Mesenchymal stem cell (in vitro differentiated cells and primary cell): Measurements from ENCODE around the gene ICA1.
"Not testable (repeated sequence)": the region's sequence is repeated elsewhere in the genome, so short reads cannot be mapped to it uniquely, and the experiment has no call there.

Source experiments
- DNase-seq: peaks from one replicate; pipeline ENCODE4 v3.0.0-alpha.2; 2013
- H2AFZ ChIP-seq: one replicate; pipeline ENCODE4 v1.6.1; 2013; ENCODE audit warnings: low read depth, mild to moderate bottlenecking, control low read depth, inconsistent platforms, low read length, moderate library complexity
- H2AK5ac ChIP-seq: 2 replicates; pipeline ENCODE4 v1.6.1; 2013; ENCODE audit warnings: low read length, moderate library complexity, mild to moderate bottlenecking, inconsistent platforms; ENCODE audit not compliant: severe bottlenecking
- H2BK120ac ChIP-seq: one replicate; pipeline ENCODE4 v1.6.1; 2013; ENCODE audit warnings: low read depth, mild to moderate bottlenecking, inconsistent platforms, low read length, moderate library complexity
- H2BK12ac ChIP-seq, 2 experiments: one replicate each; pipeline ENCODE4 v1.6.1; 2013; ENCODE audit warnings: inconsistent platforms in 2 of 2, low read length in 2 of 2, mild to moderate bottlenecking in 2 of 2, moderate library complexity in 2 of 2, control low read depth in 1 of 2
- H2BK15ac ChIP-seq: one replicate; pipeline ENCODE4 v1.6.1; 2013; ENCODE audit warnings: mild to moderate bottlenecking, low read depth, inconsistent platforms; ENCODE audit not compliant: poor library complexity, severe bottlenecking
- H2BK5ac ChIP-seq: 2 replicates; pipeline ENCODE4 v1.6.1; 2013; ENCODE audit warnings: low read depth, mild to moderate bottlenecking, low read length, control low read depth, inconsistent platforms; ENCODE audit not compliant: poor library complexity, severe bottlenecking
- H3K14ac ChIP-seq, 2 experiments: one replicate each; pipeline ENCODE4 v1.6.1; 2013; ENCODE audit warnings: inconsistent platforms in 2 of 2, low read length in 2 of 2, control low read depth in 1 of 2, mild to moderate bottlenecking in 1 of 2, moderate library complexity in 1 of 2
- H3K18ac ChIP-seq, 2 experiments: one replicate each; pipeline ENCODE4 v1.6.1; 2013; ENCODE audit warnings: inconsistent platforms in 2 of 2, low read length in 2 of 2, control low read depth in 1 of 2, low read depth in 1 of 2, mild to moderate bottlenecking in 1 of 2
- H3K23ac ChIP-seq, 2 experiments: one replicate each; pipeline ENCODE4 v1.6.1; 2013; ENCODE audit warnings: inconsistent platforms in 2 of 2, low read length in 2 of 2, mild to moderate bottlenecking in 2 of 2, moderate library complexity in 2 of 2, control low read depth in 1 of 2
- H3K27ac ChIP-seq: 2 replicates; pipeline ENCODE4 v1.5.1; 2013; ENCODE audit warnings: mild to moderate bottlenecking, moderate library complexity, low read length, control low read depth, inconsistent platforms; ENCODE audit not compliant: poor library complexity, severe bottlenecking
- H3K27me3 ChIP-seq, 2 experiments: 2 replicates each; pipeline versions ENCODE4 v1.6.1 to v1.7.0; 2013; ENCODE audit warnings: low read length in 2 of 2, mild to moderate bottlenecking in 2 of 2, moderate library complexity in 2 of 2, control low read depth in 1 of 2, inconsistent platforms in 1 of 2; ENCODE audit not compliant: control insufficient read depth in 1 of 2, insufficient read depth in 1 of 2
- H3K36me3 ChIP-seq, 2 experiments: 2 replicates each; pipeline versions ENCODE4 v1.6.1 to v1.7.0; 2013; ENCODE audit warnings: low read length in 2 of 2, control low read depth in 1 of 2, inconsistent platforms in 1 of 2, low read depth in 1 of 2, mild to moderate bottlenecking in 1 of 2; ENCODE audit not compliant: insufficient read depth in 2 of 2, control insufficient read depth in 1 of 2
- H3K4ac ChIP-seq, 2 experiments: one replicate each; pipeline ENCODE4 v1.6.1; 2013; ENCODE audit warnings: inconsistent platforms in 2 of 2, low read length in 2 of 2, mild to moderate bottlenecking in 2 of 2, moderate library complexity in 2 of 2, control low read depth in 1 of 2, low read depth in 1 of 2
- H3K4me1 ChIP-seq: 2 replicates; pipeline ENCODE4 v1.6.1; 2013; ENCODE audit warnings: low read depth, low read length, control low read depth; ENCODE audit not compliant: control insufficient read depth, insufficient read depth
- H3K4me2 ChIP-seq: 2 replicates; pipeline ENCODE4 v1.6.1; 2013; ENCODE audit warnings: low read length, mild to moderate bottlenecking, inconsistent platforms; ENCODE audit not compliant: poor library complexity, severe bottlenecking
- H3K4me3 ChIP-seq, 2 experiments: 2 replicates each; pipeline versions ENCODE4 v1.5.1 to v1.7.0; 2013; ENCODE audit warnings: low read length in 2 of 2, mild to moderate bottlenecking in 2 of 2, control low read depth in 1 of 2, low read depth in 1 of 2; ENCODE audit not compliant: insufficient read depth in 1 of 2
- H3K79me1 ChIP-seq: replicated peaks from 2 replicates; pipeline ENCODE4 v1.6.1; 2013; ENCODE audit warnings: mild to moderate bottlenecking, control low read depth, low read length, inconsistent platforms; ENCODE audit not compliant: poor library complexity, severe bottlenecking
- H3K9ac ChIP-seq: 2 replicates; pipeline ENCODE4 v1.7.0; 2013; ENCODE audit warnings: mild to moderate bottlenecking, low read length, moderate library complexity
- H3K9me3 ChIP-seq: 2 replicates; pipeline ENCODE4 v1.7.0; 2013; ENCODE audit warnings: mild to moderate bottlenecking, low read length; ENCODE audit not compliant: control insufficient read depth
- H4K8ac ChIP-seq: one replicate; pipeline ENCODE4 v1.6.1; 2013; ENCODE audit warnings: inconsistent platforms, mild to moderate bottlenecking, low read length, moderate library complexity
- H4K91ac ChIP-seq: one replicate; pipeline ENCODE4 v1.6.1; 2013; ENCODE audit warnings: mild to moderate bottlenecking, low read length, inconsistent platforms
- WGBS: methylation state at CpG from one replicate; pipeline ENCODE4 v1.1.7; 2013; ENCODE audit warnings: mixed read lengths; 5-methylcytosine and 5-hydroxymethylcytosine counted together

ICA1 gene

GRCh38 chr7:8103282-8103681 is 158.7 kb downstream of the ICA1 start:
- WGBS = 86% methylated on average over 9 of the region's 9 CpGs
- no peak overlapping the region for H3K4me3 ChIP-seq

GRCh38 chr7:8101292-8101691 is 160.7 kb downstream of the ICA1 start:
- H2BK5ac ChIP-seq, H3K18ac ChIP-seq, H3K36me3 ChIP-seq, H3K14ac ChIP-seq, H2AK5ac ChIP-seq, H3K9me3 ChIP-seq, H3K4me1 ChIP-seq, H3K4ac ChIP-seq, H4K8ac ChIP-seq, H3K79me1 ChIP-seq, H3K27me3 ChIP-seq, DNase-seq, H3K27ac ChIP-seq, H2AFZ ChIP-seq, H3K23ac ChIP-seq, H3K4me3 ChIP-seq, H2BK120ac ChIP-seq, H3K4me2 ChIP-seq, H2BK15ac ChIP-seq, H2BK12ac ChIP-seq, H3K9ac ChIP-seq, H4K91ac ChIP-seq: not testable (repeated sequence)
- WGBS = 82% methylated on average over 4 of the region's 4 CpGs

More at GRCh38 chr7:8103282-8103681, 158.7 kb downstream of the ICA1 start:
- H2BK5ac ChIP-seq = no peak overlapping the region
- no peaks in the 10 kb centered on the region for H3K27me3 ChIP-seq
- no peak overlapping the region for H3K9ac ChIP-seq
- no peaks in the 10 kb centered on the region for H3K9me3 ChIP-seq
- peak overlapping the region; percentile 12 for H4K8ac ChIP-seq
- no peak overlapping the region for H3K14ac ChIP-seq
- H2AFZ ChIP-seq = no peak overlapping the region
- H2BK12ac ChIP-seq = no peak overlapping the region
- no peak overlapping the region for H3K4me2 ChIP-seq
- no peak for DNase-seq
- no peak overlapping the region for H3K4ac ChIP-seq
- H3K79me1 ChIP-seq = no peaks in the 10 kb centered on the region
- no peak overlapping the region for H2AK5ac ChIP-seq
- peaks cover 0 to 3% of the 10 kb centered on the region in 2 experiments for H3K36me3 ChIP-seq
- H3K27ac ChIP-seq = no peak overlapping the region
- no peak overlapping the region for H2BK15ac ChIP-seq
- H3K4me1 ChIP-seq = peaks cover 4% of the 10 kb centered on the region
- H3K18ac ChIP-seq = no peak overlapping the region
- H2BK120ac ChIP-seq = no peak overlapping the region
- H3K23ac ChIP-seq = no peak overlapping the region
- no peak overlapping the region for H4K91ac ChIP-seq

- Histone ChIP-seq H3K23ac (no peak overlapping the region), H3K4me2 (no peak overlapping the region), H3K18ac (no peak overlapping the region), H4K91ac (no peak overlapping the region), H3K27ac (no peak overlapping the region), H3K4me1 (no peaks in the 10 kb centered on the region), H2BK15ac (no peak overlapping the region), H3K36me3 (no peaks in the 10 kb centered on the region), H3K79me1 (peaks cover 2% of the 10 kb centered on the region), H2AK5ac (no peak overlapping the region), H2AFZ (no peak overlapping the region), H3K4me3 (no peak overlapping the region), H4K8ac (no peak overlapping the region), H3K9me3 (no peaks in the 10 kb centered on the region), H3K27me3 (no peaks in the 10 kb centered on the region), H2BK5ac (no peak overlapping the region), H2BK12ac (no peak overlapping the region), H2BK120ac (no peak overlapping the region), H3K9ac (no peak overlapping the region), H3K14ac (no peak overlapping the region), H3K4ac (no peak overlapping the region)
- 100% methylated on average over 4 of the region's 8 CpGs for WGBS
- DNase-seq = no peak
These were observed 167.5 kb downstream of the ICA1 start for GRCh38 chr7:8094164-8095140.

- H3K79me1 ChIP-seq = peaks cover 4% of the 10 kb centered on the region
- no peaks in the 10 kb centered on the region for H3K36me3 ChIP-seq
- H3K14ac ChIP-seq = no peak overlapping the region
- H4K8ac ChIP-seq = no peak overlapping the region
- H3K27ac ChIP-seq = no peak overlapping the region
- H3K4ac ChIP-seq = no peak overlapping the region
- no peak overlapping the region for H3K4me2 ChIP-seq
- WGBS = 90% methylated on average over 2 of the region's 2 CpGs
- no peak for DNase-seq
- H2BK15ac ChIP-seq = no peak overlapping the region
- no peaks in the 10 kb centered on the region for H3K4me1 ChIP-seq
- H3K23ac ChIP-seq = no peak overlapping the region
- H3K9me3 ChIP-seq = no peaks in the 10 kb centered on the region
- H2AFZ ChIP-seq = no peak overlapping the region
- no peak overlapping the region for H3K4me3 ChIP-seq
- no peaks in the 10 kb centered on the region for H3K27me3 ChIP-seq
- no peak overlapping the region for H2BK5ac ChIP-seq
- H2AK5ac ChIP-seq = no peak overlapping the region
- H3K18ac ChIP-seq = no peak overlapping the region
- no peak overlapping the region for H2BK120ac ChIP-seq
- H3K9ac ChIP-seq = no peak overlapping the region
- H2BK12ac ChIP-seq = no peak overlapping the region
- no peak overlapping the region for H4K91ac ChIP-seq
These were observed 169.8 kb downstream of the ICA1 start for GRCh38 chr7:8092140-8092539.
